HG02840 (cell line): ENCODE results near the gene BANF2.
"Not testable (repeated sequence)": the region's sequence is repeated elsewhere in the genome, so short reads cannot be mapped to it uniquely, and the experiment has no call there.

ENCODE experiments used
- ATAC-seq: cut with Tn5 transposase; IDR thresholded peaks from one replicate; pipeline ENCODE4 v1.9.1; 2021; ENCODE audit warnings: mild to moderate bottlenecking, moderate library complexity, moderate number of reproducible peaks; ENCODE audit not compliant: unreplicated experiment, low FRiP score

BANF2 gene

GRCh38 chr20:17758512-17758911 lies 58.7 kb downstream of the BANF2 start:
- no peak for ATAC-seq

GRCh38 chr20:17759449-17759848 lies 59.7 kb downstream of the BANF2 start:
- ATAC-seq: no peak

GRCh38 chr20:17761604-17762003 lies 61.8 kb downstream of the BANF2 start:
- ATAC-seq: no peak

- ATAC-seq: no peak
These were observed 62.6 kb downstream of the BANF2 start for GRCh38 chr20:17762243-17762872.

- ATAC-seq: no peak
These were observed 63.2 kb downstream of the BANF2 start for GRCh38 chr20:17762873-17763557.

GRCh38 chr20:17765017-17765416 lies 65.3 kb downstream of the BANF2 start:
- no peak for ATAC-seq

GRCh38 chr20:17765584-17765983 lies 65.8 kb downstream of the BANF2 start:
- no peak for ATAC-seq

GRCh38 chr20:17766226-17766625 lies 66.5 kb downstream of the BANF2 start:
- ATAC-seq: no peak

- ATAC-seq: no peak
These were observed 67.9 kb downstream of the BANF2 start for GRCh38 chr20:17767624-17768023.

GRCh38 chr20:17768271-17768670 lies 68.5 kb downstream of the BANF2 start:
- ATAC-seq: no peak

- ATAC-seq: not testable (repeated sequence)
These were observed 70.0 kb downstream of the BANF2 start for GRCh38 chr20:17769716-17770115.

GRCh38 chr20:17771206-17772004 lies 71.6 kb downstream of the BANF2 start:
- ATAC-seq: no peak

- ATAC-seq: no peak
These were observed 72.2 kb downstream of the BANF2 start for GRCh38 chr20:17772005-17772343.

GRCh38 chr20:17773619-17774018 lies 73.9 kb downstream of the BANF2 start:
- ATAC-seq: no peak

GRCh38 chr20:17775600-17775999 lies 75.8 kb downstream of the BANF2 start:
- no peak for ATAC-seq

- no peak for ATAC-seq
These were observed 76.8 kb downstream of the BANF2 start for GRCh38 chr20:17776551-17776950.

- ATAC-seq: not testable (repeated sequence)
These were observed 79.2 kb downstream of the BANF2 start for GRCh38 chr20:17779011-17779410.

- ATAC-seq: no peak
These were observed 83.0 kb downstream of the BANF2 start for GRCh38 chr20:17782768-17783167.

GRCh38 chr20:17783671-17784070 lies 83.9 kb downstream of the BANF2 start:
- ATAC-seq: no peak

- no peak for ATAC-seq
These were observed 85.2 kb downstream of the BANF2 start for GRCh38 chr20:17785007-17785406.
